K562 (cell line): ENCODE data around the gene LRRC58. TPM values are rescaled to one million over a fixed set of nuclear protein-coding genes. Genes with fewer than 3 reads are reported as not detected.

Experiments used
- BCL6 ChIP-seq: fragments of 250-450 bp; sonication (Bioruptor Pico); IDR thresholded peaks from 2 replicates; pipeline ENCODE4 v1.4.0; 2020
- CHD2 ChIP-seq: IDR thresholded peaks from 2 replicates; pipeline ENCODE4 v1.6.1; 2011; ENCODE audit warnings: low read depth, low read length
- CREB1 ChIP-seq, 2 experiments: sonication (generic) in 1 of 2; formaldehyde crosslinking in 1 of 2; IDR thresholded peaks; 2 replicates each; pipeline versions ENCODE4 v1.6.1 to v1.8.0; 2012 to 2022; ENCODE audit warnings: inconsistent platforms in 1 of 2, mild to moderate bottlenecking in 1 of 2, missing genetic modification reagents in 1 of 2, moderate library complexity in 1 of 2
- CREB5 ChIP-seq: fragments of 250-450 bp; sonication (Bioruptor Pico); IDR thresholded peaks from 2 replicates; pipeline ENCODE4 v1.5.0; 2020; ENCODE audit warnings: mild to moderate bottlenecking
- DEAF1 ChIP-seq: fragments of 450-650 bp; formaldehyde crosslinking; IDR thresholded peaks from 2 replicates; pipeline ENCODE4 v1.4.0; 2020; ENCODE audit warnings: mild to moderate bottlenecking, moderate library complexity
- FOXA3 ChIP-seq, 2 experiments: fragments of 450-650 bp in 1 of 2; sonication (generic) in 1 of 2; formaldehyde crosslinking; IDR thresholded peaks in 1 of 2; conservative IDR thresholded peaks in 1 of 2; 2 replicates each; pipeline versions ENCODE4 v1.4.0 to v1.8.0; 2020 to 2022; ENCODE audit warnings: mild to moderate bottlenecking in 2 of 2, missing genetic modification reagents in 1 of 2
- GTF2F1 ChIP-seq: IDR thresholded peaks from 2 replicates; pipeline ENCODE4 v1.6.1; 2011; ENCODE audit warnings: low read depth, low read length, improper control_type of control experiment
- KLF10 ChIP-seq: fragments of 250-450 bp; sonication (Bioruptor Pico); IDR thresholded peaks from 2 replicates; pipeline ENCODE4 v1.6.1; 2021; ENCODE audit warnings: matching md5 sums
- POLR3A ChIP-seq: IDR thresholded peaks from 2 replicates; pipeline ENCODE4 v1.6.1; 2011; ENCODE audit warnings: borderline replicate concordance, mild to moderate bottlenecking, moderate library complexity; ENCODE audit not compliant: insufficient read length, insufficient read depth; ENCODE audit errors: extremely low read depth
- RERE ChIP-seq: sonication (generic); formaldehyde crosslinking; IDR thresholded peaks from 2 replicates; pipeline ENCODE4 v1.8.0; 2023; ENCODE audit warnings: missing genetic modification reagents, mild to moderate bottlenecking, borderline replicate concordance
- RNF2 ChIP-seq: sonication (generic); IDR thresholded peaks from 2 replicates; pipeline ENCODE4 v1.6.1; 2016
- SMAD1 ChIP-seq: fragments of 150-350 bp; IDR thresholded peaks from 2 replicates; pipeline ENCODE4 v1.6.1; 2014; ENCODE audit warnings: low read length, low read depth; ENCODE audit not compliant: partially characterized antibody
- ZNF280B ChIP-seq: fragments of 250-450 bp; sonication (Bioruptor Pico); IDR thresholded peaks from 2 replicates; pipeline ENCODE4 v1.5.1; 2021; ENCODE audit warnings: mild to moderate bottlenecking
- ZNF395 ChIP-seq: fragments of 200-800 bp; sonication (Bioruptor generic); IDR thresholded peaks from 2 replicates; pipeline ENCODE4 v1.6.1; 2017; ENCODE audit warnings: missing genetic modification characterization, missing compliant biosample characterization
- polyA plus RNA-seq, 8 experiments: library from polyadenylated mRNA; depleted of rRNA in 4 of 8; stranded (reverse) in 5 of 8; unstranded in 3 of 8; fragments of >200 nt; fragmentation: Nextera tagmentation in 2 of 8; fragmentation: Illumina TruSeq in 1 of 8; extraction: Ambion mirVana in 2 of 8; extraction: Trizol in 1 of 8; gene quantifications; 2 replicates each; pipeline versions ENCODE4 v1.2.1 to v1.2.3, GENCODE V29; 2011 to 2014; ENCODE audit warnings: inconsistent platforms in 1 of 8, missing spikeins in 1 of 8
- total RNA-seq, 7 experiments: library from RNA; depleted of rRNA in 6 of 7; stranded (reverse); fragments of >200 nt in 6 of 7; fragmentation: Illumina TruSeq in 2 of 7; extraction: Trizol in 2 of 7; gene quantifications; 2 replicates each; pipeline versions ENCODE4 v1.2.1 to v1.2.3, GENCODE V29; 2011 to 2021; ENCODE audit warnings: low replicate concordance in 1 of 7

Gene LRRC58
- total and polyA plus RNA-seq, 9 of the 15 experiments (the other 6 are each of a cell fraction or from before 2014, with no cell fraction given), result 5.6 to 26.6 (median 14.8) TPM

- TF ChIP-seq RERE (CRISPR knock-in tag), result no peak
- no peak for TF ChIP-seq KLF10 (CRISPR knock-in tag)
- TF ChIP-seq FOXA3 (CRISPR knock-in tag; conservative IDR thresholded peaks at IDR 0.05 in 1 of 2, IDR thresholded peaks at IDR 0.05 in 1 of 2), result no peak
- no peak for TF ChIP-seq CREB5 (CRISPR knock-in tag)
- TF ChIP-seq RNF2, result peak; percentile 48; the same call in 1 of the 2 replicates
- no peak for TF ChIP-seq POLR3A
- TF ChIP-seq CHD2, result no peak
- TF ChIP-seq ZNF280B (CRISPR knock-in tag), result no peak
- no peak for TF ChIP-seq SMAD1
- TF ChIP-seq ZNF395 (CRISPR knock-in tag), result no peak
- TF ChIP-seq BCL6 (CRISPR knock-in tag), result no peak
- no peak for TF ChIP-seq DEAF1 (CRISPR knock-in tag)
- no peak for TF ChIP-seq GTF2F1
- TF ChIP-seq CREB1 (IDR thresholded peaks at IDR 0.05), result peak; percentile 64
- peak; percentile 67 for TF ChIP-seq CREB1 (CRISPR knock-in tag; IDR thresholded peaks at IDR 0.05)
These were observed at the start of gene LRRC58 (continued) for GRCh38 chr3:120348991-120349854.
